ENCODE data around the gene PLEKHF1.

DNA sequence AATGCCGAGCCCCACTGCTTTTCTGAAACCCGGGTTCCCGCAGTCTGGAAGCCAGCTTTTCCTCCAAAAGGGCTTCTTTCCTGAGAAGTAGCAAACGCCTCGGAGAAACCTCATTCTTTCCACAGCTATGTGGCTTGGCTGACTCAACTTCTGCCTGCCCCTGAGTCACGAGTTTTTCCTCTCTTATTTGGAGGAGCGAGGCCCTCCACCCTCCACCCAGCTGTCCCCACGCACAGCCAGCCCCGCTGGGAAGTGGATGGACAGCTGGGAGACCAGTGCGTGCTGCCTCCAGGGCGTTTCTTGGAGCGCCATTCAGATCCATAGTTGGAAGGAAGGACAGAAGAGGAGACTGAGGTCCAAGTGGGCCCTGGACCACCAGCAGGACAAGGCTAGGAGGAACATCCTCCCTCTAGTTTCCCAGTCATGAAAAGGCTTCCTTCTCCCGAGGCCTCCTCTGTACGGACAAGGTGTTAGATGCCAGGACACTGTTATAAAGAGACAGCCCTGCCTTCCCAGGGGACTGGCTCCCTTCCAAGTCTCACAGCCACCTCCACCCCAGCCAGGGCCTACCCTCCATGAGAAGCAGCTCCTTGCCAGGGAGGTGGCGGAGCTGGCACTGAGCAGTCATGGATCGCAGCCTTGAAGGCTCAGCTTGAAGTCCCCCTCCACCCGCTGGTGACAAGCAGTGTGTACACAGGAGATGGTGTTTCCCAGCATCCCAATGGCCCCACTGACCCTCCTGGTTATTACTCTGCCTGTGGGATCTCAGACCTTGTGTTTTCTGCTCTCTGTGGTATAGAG, 2.5 kb upstream of the PLEKHF1 start:
- no peak for TF ChIP-seq SPI1 (IDR thresholded peaks at IDR 0.05; ENCODE audit: borderline replicate concordance, low read depth)
- no peak for TF ChIP-seq CTCF (IDR thresholded peaks at IDR 0.05; ENCODE audit: insufficient read depth, low read length)
- TF ChIP-seq, protein P1, sequence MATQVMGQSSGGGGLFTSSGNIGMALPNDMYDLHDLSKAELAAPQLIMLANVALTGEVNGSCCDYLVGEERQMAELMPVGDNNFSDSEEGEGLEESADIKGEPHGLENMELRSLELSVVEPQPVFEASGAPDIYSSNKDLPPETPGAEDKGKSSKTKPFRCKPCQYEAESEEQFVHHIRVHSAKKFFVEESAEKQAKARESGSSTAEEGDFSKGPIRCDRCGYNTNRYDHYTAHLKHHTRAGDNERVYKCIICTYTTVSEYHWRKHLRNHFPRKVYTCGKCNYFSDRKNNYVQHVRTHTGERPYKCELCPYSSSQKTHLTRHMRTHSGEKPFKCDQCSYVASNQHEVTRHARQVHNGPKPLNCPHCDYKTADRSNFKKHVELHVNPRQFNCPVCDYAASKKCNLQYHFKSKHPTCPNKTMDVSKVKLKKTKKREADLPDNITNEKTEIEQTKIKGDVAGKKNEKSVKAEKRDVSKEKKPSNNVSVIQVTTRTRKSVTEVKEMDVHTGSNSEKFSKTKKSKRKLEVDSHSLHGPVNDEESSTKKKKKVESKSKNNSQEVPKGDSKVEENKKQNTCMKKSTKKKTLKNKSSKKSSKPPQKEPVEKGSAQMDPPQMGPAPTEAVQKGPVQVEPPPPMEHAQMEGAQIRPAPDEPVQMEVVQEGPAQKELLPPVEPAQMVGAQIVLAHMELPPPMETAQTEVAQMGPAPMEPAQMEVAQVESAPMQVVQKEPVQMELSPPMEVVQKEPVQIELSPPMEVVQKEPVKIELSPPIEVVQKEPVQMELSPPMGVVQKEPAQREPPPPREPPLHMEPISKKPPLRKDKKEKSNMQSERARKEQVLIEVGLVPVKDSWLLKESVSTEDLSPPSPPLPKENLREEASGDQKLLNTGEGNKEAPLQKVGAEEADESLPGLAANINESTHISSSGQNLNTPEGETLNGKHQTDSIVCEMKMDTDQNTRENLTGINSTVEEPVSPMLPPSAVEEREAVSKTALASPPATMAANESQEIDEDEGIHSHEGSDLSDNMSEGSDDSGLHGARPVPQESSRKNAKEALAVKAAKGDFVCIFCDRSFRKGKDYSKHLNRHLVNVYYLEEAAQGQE (IDR thresholded peaks at IDR 0.05; ENCODE audit: insufficient replicate concordance, low read depth) = no peak
- TF ChIP-seq POLR2AphosphoS5 (IDR thresholded peaks at IDR 0.05; ENCODE audit: low read depth) = no peak
- no peak for TF ChIP-seq GABPA (IDR thresholded peaks at IDR 0.05; ENCODE audit: low read depth)
